Gastroesophageal sphincter (tissue), 4 donors: ENCODE results near the gene REEP3. TPM values are rescaled to one million over a fixed set of nuclear protein-coding genes. Genes with fewer than 3 reads are reported as not detected.
"Not testable (repeated sequence)": the region's sequence is repeated elsewhere in the genome, so short reads cannot be mapped to it uniquely, and the experiment has no call there.

ENCODE experiments used
- ATAC-seq: fragments of 150-250 bp; one replicate; pipeline ENCODE4 v1.9.1; 2016; ENCODE audit warnings: mild to moderate bottlenecking, moderate library complexity
- H3K27ac ChIP-seq, 4 donors: fragments of 200-600 bp; sonication (generic) in 3 of 4; 1 replicate in 3 of 4; 2 replicates in 1 of 4; pipeline ENCODE4 v1.5.1; 2016 to 2019
- H3K27me3 ChIP-seq: fragments of 200-600 bp; sonication (generic); one replicate; pipeline ENCODE4 v1.5.1; 2019
- H3K36me3 ChIP-seq, 2 donors: fragments of 200-600 bp; sonication (generic); one replicate each; pipeline ENCODE4 v1.5.1; 2019; ENCODE audit warnings: control low read depth in 1 of 2
- H3K4me1 ChIP-seq, 3 donors: fragments of 200-600 bp; sonication (generic); 1 replicate in 2 of 3; 2 replicates in 1 of 3; pipeline ENCODE4 v1.5.1; 2016 to 2019; ENCODE audit warnings: control low read depth in 2 of 3
- H3K4me3 ChIP-seq, 2 donors: fragments of 200-600 bp; sonication (generic); one replicate each; pipeline ENCODE4 v1.5.1; 2019; ENCODE audit warnings: mild to moderate bottlenecking in 1 of 2, moderate library complexity in 1 of 2
- H3K9me3 ChIP-seq, 3 donors: fragments of 200-600 bp; sonication (generic); one replicate each; pipeline ENCODE4 v1.5.1; 2017 to 2019; ENCODE audit warnings: control low read depth in 2 of 3
- CTCF ChIP-seq, 4 experiments: fragments of 200-600 bp in 2 of 4; fragments of 450-650 bp in 2 of 4; sonication (generic) in 1 of 4; IDR thresholded peaks; one replicate each; pipeline ENCODE4 v1.5.1; 2017 to 2019; ENCODE audit warnings: antibody characterized with exemption in 4 of 4, mild to moderate bottlenecking in 2 of 4, moderate library complexity in 2 of 4
- EP300 ChIP-seq: sonication (generic); formaldehyde crosslinking; IDR thresholded peaks from one replicate; pipeline ENCODE4 v1.6.1; 2017; ENCODE audit warnings: antibody characterized with exemption, mild to moderate bottlenecking
- POLR2A ChIP-seq, 2 donors: fragments of 450-650 bp; IDR thresholded peaks; one replicate each; pipeline ENCODE4 v1.6.1; 2017; ENCODE audit warnings: antibody characterized with exemption in 2 of 2, mild to moderate bottlenecking in 2 of 2, moderate library complexity in 1 of 2
- POLR2AphosphoS5 ChIP-seq: sonication (generic); formaldehyde crosslinking; IDR thresholded peaks from one replicate; pipeline ENCODE4 v1.6.1; 2017; ENCODE audit warnings: antibody characterized with exemption
- WGBS, 2 donors: methylation state at CpG; one replicate each; pipeline ENCODE4 v1.1.5; 2018; ENCODE audit warnings: low coverage in 1 of 2; 5-methylcytosine and 5-hydroxymethylcytosine counted together
- total RNA-seq, 4 donors: library from RNA; depleted of rRNA; stranded (reverse); fragments of >200 nt; gene quantifications; one replicate each; pipeline ENCODE4 v1.1.0, GENCODE V29; 2016

The REEP3 gene
- total RNA-seq, 4 donors from 2014 or later: 86.1 to 129 (median 97.3) TPM

DNA sequence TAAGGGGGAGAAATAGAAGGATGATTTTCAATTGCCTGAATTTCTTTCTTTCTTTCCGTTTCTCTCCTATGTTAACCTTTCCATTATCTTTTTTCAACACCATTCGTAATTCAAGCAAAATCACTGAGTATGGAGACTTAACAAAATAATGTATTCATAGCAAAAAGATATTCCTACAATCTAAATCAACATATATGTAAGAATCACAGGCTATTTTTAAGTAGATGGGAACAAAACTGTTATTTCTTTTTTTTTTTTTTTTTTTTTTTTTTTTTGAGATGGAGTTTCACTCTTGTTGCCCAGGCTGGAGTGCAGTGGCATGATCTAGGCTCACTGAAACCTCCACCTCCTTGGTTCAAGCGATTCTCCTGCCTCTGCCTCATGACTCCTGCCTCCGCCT lies 28.2 kb upstream of the REEP3 start:
- Histone ChIP-seq H3K27ac (no peak overlapping the region), H3K27me3 (no peaks in the 10 kb centered on the region), H3K9me3 (no peaks in the 10 kb centered on the region), H3K4me1 (peaks cover 0 to 30% (median 8%) of the 10 kb centered on the region in 3 donors), H3K36me3 (no peaks in the 10 kb centered on the region), H3K4me3 (no peak overlapping the region)
- no peak for ATAC-seq
- WGBS, 2 donors: 82 to 89% methylated on average over 3 to 4 of the region's 4 CpGs
- TF ChIP-seq EP300 (no peak), POLR2AphosphoS5 (no peak), POLR2A (IDR thresholded peaks at IDR 0.05) (no peak), CTCF (IDR thresholded peaks at IDR 0.05) (no peak)

GRCh38 chr10:63494951-63495350 lies 26.2 kb upstream of the REEP3 start:
- H3K36me3 ChIP-seq: no peaks in the 10 kb centered on the region
- no peak overlapping the region for H3K4me3 ChIP-seq
- no peak overlapping the region for H3K27ac ChIP-seq
- no peaks in the 10 kb centered on the region for H3K9me3 ChIP-seq
- H3K27me3 ChIP-seq: no peaks in the 10 kb centered on the region
- no peak for TF ChIP-seq EP300
- no peak for TF ChIP-seq POLR2AphosphoS5
- no peak for TF ChIP-seq CTCF (IDR thresholded peaks at IDR 0.05)
- TF ChIP-seq POLR2A (IDR thresholded peaks at IDR 0.05): no peak
- 86 to 88% methylated on average over 1 to 2 of the region's 2 CpGs for WGBS, 2 donors
- ATAC-seq: no peak
- peaks cover 0 to 39% (median 8%) of the 10 kb centered on the region in 3 donors for H3K4me1 ChIP-seq

DNA sequence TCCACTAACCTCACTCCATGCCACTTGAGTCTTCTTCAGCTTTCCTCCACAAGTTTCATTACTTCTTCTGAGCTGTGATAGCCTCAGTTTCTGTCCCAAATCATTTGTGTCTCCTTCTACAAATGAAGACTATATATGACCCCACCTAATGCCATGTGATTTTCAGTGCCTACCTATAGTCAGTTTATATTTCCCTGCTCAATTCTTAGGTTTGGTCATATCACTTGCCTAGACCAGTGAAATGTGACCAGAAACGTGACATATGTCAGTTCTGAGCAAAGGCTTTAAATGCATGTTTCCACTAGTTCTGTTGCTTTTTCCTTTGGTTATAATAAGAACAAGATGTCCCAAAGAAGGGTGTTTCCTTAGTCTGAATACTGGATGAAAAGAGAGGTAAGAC lies 24.6 kb upstream of the REEP3 start:
- H3K27ac ChIP-seq: no peak overlapping the region
- no peaks in the 10 kb centered on the region for H3K36me3 ChIP-seq
- TF ChIP-seq POLR2AphosphoS5 (no peak), POLR2A (IDR thresholded peaks at IDR 0.05) (no peak), CTCF (IDR thresholded peaks at IDR 0.05) (no peak), EP300 (no peak)
- 67 to 78% methylated on average over 1 of the region's 1 CpG for WGBS, 2 donors
- H3K9me3 ChIP-seq: no peaks in the 10 kb centered on the region
- H3K27me3 ChIP-seq: no peaks in the 10 kb centered on the region
- H3K4me1 ChIP-seq: peaks cover 0 to 31% (median 3%) of the 10 kb centered on the region in 3 donors
- ATAC-seq: no peak
- H3K4me3 ChIP-seq: no peak overlapping the region

DNA sequence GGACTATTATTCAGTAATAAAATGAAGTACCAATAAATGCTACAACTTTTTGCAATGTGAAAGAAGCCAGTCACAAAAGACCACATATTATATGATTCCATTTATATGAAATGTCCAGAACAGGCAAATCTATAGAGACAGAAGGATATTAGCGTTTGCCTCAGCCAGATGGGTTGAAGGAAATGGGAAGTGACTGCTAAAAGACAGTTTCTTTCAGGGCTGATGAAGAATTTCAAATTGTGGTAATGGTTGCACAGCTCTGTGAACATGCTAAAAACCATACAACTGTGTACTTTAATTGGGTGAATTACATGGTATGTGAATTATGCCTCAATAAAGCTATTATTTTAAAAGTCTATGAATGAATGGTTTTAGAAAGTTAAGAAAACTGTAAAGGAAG lies 23.9 kb upstream of the REEP3 start:
- Histone ChIP-seq H3K27me3 (no peaks in the 10 kb centered on the region), H3K36me3 (no peaks in the 10 kb centered on the region), H3K27ac (no peak overlapping the region), H3K4me3 (no peak overlapping the region), H3K4me1 (peaks cover 0 to 23% (median 0%) of the 10 kb centered on the region in 3 donors), H3K9me3 (no peaks in the 10 kb centered on the region)
- 50 to 73% methylated on average over 1 of the region's 1 CpG for WGBS, 2 donors
- ATAC-seq: no peak
- TF ChIP-seq CTCF (IDR thresholded peaks at IDR 0.05) (no peak), EP300 (no peak), POLR2AphosphoS5 (no peak), POLR2A (IDR thresholded peaks at IDR 0.05) (no peak)

DNA sequence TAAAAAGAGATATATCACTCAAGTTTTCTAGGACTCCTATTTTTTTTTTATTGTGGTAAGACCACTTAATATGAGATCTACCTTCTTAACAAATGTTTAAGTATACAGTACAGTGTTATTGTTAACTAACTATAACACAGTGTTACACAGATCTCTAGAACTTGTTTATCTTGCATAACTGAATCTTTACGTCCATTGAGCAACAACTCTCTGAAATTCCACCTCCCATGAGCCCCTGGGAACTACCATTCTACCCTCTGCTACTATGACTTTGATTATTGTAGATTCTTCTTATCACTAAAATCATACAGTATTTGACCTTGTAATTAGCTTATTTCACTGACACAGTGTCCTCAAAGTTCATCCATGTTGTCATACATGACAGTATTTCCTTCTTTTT lies 22.5 kb upstream of the REEP3 start:
- TF ChIP-seq CTCF (IDR thresholded peaks at IDR 0.05) (no peak), EP300 (no peak), POLR2AphosphoS5 (no peak), POLR2A (IDR thresholded peaks at IDR 0.05) (no peak)
- no peak for ATAC-seq
- Histone ChIP-seq H3K9me3 (no peaks in the 10 kb centered on the region), H3K36me3 (no peaks in the 10 kb centered on the region), H3K27me3 (no peaks in the 10 kb centered on the region), H3K27ac (no peak overlapping the region), H3K4me3 (no peak overlapping the region), H3K4me1 (peaks cover 0 to 22% (median 2%) of the 10 kb centered on the region in 3 donors)
- 25 to 69% methylated on average over 1 of the region's 1 CpG for WGBS, 2 donors

- peaks cover 0 to 40% (median 3%) of the 10 kb centered on the region in 3 donors for H3K4me1 ChIP-seq
- H3K27ac ChIP-seq, H3K9me3 ChIP-seq, H3K4me3 ChIP-seq, H3K27me3 ChIP-seq, H3K36me3 ChIP-seq, ATAC-seq: not testable (repeated sequence)
- 86 to 88% methylated on average over 3 to 5 of the region's 5 CpGs for WGBS, 2 donors
These were observed 20.6 kb upstream of the REEP3 start for GRCh38 chr10:63500551-63500950.
